Loucy (cell line): ENCODE data around the gene NOTCH2.
"Not testable (repeated sequence)": the region's sequence is repeated elsewhere in the genome, so short reads cannot be mapped to it uniquely, and the experiment has no call there.

Source experiments
- H2AFZ ChIP-seq: fragments of 200-600 bp; sonication (generic); 2 replicates; pipeline ENCODE4 v1.6.0; 2016; ENCODE audit warnings: antibody characterized with exemption, mild to moderate bottlenecking, low read length, moderate library complexity
- H3F3A ChIP-seq: fragments of 200-600 bp; 2 replicates; pipeline ENCODE4 v1.6.0; 2016; ENCODE audit warnings: antibody characterized with exemption, low read depth, mild to moderate bottlenecking
- H3K27me3 ChIP-seq: fragments of 200-600 bp; sonication (generic); 2 replicates; pipeline ENCODE4 v1.6.1; 2014; ENCODE audit warnings: low read length, mild to moderate bottlenecking; ENCODE audit not compliant: insufficient read depth, poor library complexity, severe bottlenecking
- H3K36me3 ChIP-seq: fragments of 200-600 bp; sonication (generic); 2 replicates; pipeline ENCODE4 v1.6.1; 2016; ENCODE audit warnings: low read length; ENCODE audit not compliant: insufficient read depth
- H3K4me1 ChIP-seq: fragments of 200-600 bp; sonication (generic); 2 replicates; pipeline ENCODE4 v1.5.1; 2014; ENCODE audit warnings: low read length, mild to moderate bottlenecking; ENCODE audit not compliant: insufficient read depth, poor library complexity, severe bottlenecking
- H3K4me2 ChIP-seq: fragments of 200-600 bp; sonication (generic); 2 replicates; pipeline ENCODE4 v1.6.0; 2014; ENCODE audit warnings: antibody characterized with exemption, low read length, low read depth, mild to moderate bottlenecking; ENCODE audit not compliant: poor library complexity, severe bottlenecking
- H3K4me3 ChIP-seq: fragments of 200-600 bp; sonication (generic); 2 replicates; pipeline ENCODE4 v1.5.1; 2014; ENCODE audit warnings: low read length, mild to moderate bottlenecking, mixed read lengths; ENCODE audit not compliant: poor library complexity, severe bottlenecking
- H3K79me2 ChIP-seq: fragments of 200-600 bp; sonication (generic); 2 replicates; pipeline ENCODE4 v1.6.1; 2014; ENCODE audit warnings: low read length; ENCODE audit not compliant: insufficient read depth
- H3K9ac ChIP-seq: fragments of 200-600 bp; sonication (generic); 2 replicates; pipeline ENCODE4 v1.6.0; 2014; ENCODE audit warnings: mild to moderate bottlenecking, low read depth, low read length, moderate library complexity; ENCODE audit not compliant: poor library complexity, severe bottlenecking
- H3K9me2 ChIP-seq: fragments of 200-600 bp; sonication (generic); replicated peaks from 2 replicates; pipeline ENCODE4 v1.6.1; 2016; ENCODE audit warnings: low read depth, low read length, mixed read lengths
- H3K9me3 ChIP-seq: fragments of 200-600 bp; sonication (generic); 2 replicates; pipeline ENCODE4 v1.6.1; 2014; ENCODE audit warnings: mild to moderate bottlenecking, antibody characterized with exemption, low read length, low read depth; ENCODE audit not compliant: insufficient read depth
- H4K20me1 ChIP-seq: fragments of 200-600 bp; sonication (generic); 2 replicates; pipeline ENCODE4 v1.6.0; 2014; ENCODE audit warnings: antibody characterized with exemption, low read length, mild to moderate bottlenecking; ENCODE audit not compliant: insufficient read depth, poor library complexity, severe bottlenecking

NOTCH2 gene

DNA sequence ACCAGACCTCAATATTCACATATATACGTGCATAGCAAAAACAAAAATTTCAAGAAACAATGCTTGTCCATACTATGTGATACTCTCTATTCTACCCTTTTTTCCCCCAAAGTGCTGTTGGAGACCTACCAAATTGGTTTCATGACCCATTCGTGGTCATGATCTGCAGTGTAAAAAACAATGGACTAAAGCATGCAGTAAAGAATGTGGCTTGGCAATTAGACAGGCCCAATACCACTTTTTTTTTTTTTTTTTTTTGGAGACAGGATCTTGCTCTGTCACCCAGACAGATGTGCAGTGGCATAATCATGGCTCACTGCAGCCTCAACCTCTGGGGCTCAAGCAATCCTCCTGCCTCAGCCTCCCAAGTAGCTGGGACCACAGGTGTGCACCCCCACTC, 21.3 kb downstream of the NOTCH2 start:
- H3K9me3 ChIP-seq, H3K27me3 ChIP-seq, H3K4me3 ChIP-seq, H3K36me3 ChIP-seq, H3F3A ChIP-seq, H3K9ac ChIP-seq, H3K4me2 ChIP-seq, H2AFZ ChIP-seq, H3K79me2 ChIP-seq, H4K20me1 ChIP-seq, H3K9me2 ChIP-seq, H3K4me1 ChIP-seq: not testable (repeated sequence)

DNA sequence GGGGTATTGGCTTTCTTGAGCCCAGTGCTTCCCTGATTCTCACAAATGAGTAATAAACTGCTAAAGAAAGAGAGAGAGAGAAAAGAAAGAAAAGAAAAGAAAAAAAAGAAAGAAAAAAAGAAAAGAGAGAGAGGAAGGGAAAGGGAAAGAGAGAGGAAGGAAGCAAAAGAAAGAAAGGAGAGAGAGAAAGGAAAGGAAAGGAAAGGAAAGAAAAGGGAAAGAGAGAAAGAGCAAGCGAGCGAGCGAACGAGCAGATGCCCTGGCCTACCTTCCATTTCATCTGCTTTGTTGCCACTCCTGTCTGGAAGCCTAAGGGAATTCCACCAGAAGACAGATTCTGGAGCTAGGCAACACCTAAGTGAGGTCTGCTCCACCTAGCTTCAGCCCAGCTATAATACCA, 27.7 kb downstream of the NOTCH2 start:
- not testable (repeated sequence) for H3K4me2 ChIP-seq, H3F3A ChIP-seq, H3K4me3 ChIP-seq, H3K27me3 ChIP-seq, H3K9me2 ChIP-seq, H2AFZ ChIP-seq, H3K4me1 ChIP-seq, H4K20me1 ChIP-seq, H3K9ac ChIP-seq, H3K79me2 ChIP-seq, H3K36me3 ChIP-seq, H3K9me3 ChIP-seq

DNA sequence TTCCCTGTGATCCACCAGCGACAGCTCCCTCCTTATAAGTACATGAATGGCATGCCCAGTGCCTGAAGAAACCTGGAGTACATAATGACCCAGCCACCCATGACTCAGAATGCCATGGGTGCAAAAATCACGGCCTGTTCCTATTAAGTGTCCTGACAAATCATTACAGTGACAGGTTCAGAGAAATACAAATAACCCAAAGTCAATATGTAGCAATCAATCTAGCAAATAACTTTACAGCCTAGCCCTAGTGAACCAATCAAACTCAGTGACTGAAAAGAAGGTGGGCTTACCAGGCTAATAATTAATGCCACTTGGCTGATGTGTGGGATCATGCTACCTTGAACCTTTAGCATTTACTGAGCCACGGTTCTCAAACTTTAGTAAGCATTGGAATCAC, 37.2 kb downstream of the NOTCH2 start:
- H3K4me2 ChIP-seq, H3K4me3 ChIP-seq, H3K79me2 ChIP-seq, H3K9ac ChIP-seq, H3F3A ChIP-seq, H2AFZ ChIP-seq, H3K9me3 ChIP-seq, H3K9me2 ChIP-seq, H3K36me3 ChIP-seq, H4K20me1 ChIP-seq, H3K4me1 ChIP-seq, H3K27me3 ChIP-seq: not testable (repeated sequence)

DNA sequence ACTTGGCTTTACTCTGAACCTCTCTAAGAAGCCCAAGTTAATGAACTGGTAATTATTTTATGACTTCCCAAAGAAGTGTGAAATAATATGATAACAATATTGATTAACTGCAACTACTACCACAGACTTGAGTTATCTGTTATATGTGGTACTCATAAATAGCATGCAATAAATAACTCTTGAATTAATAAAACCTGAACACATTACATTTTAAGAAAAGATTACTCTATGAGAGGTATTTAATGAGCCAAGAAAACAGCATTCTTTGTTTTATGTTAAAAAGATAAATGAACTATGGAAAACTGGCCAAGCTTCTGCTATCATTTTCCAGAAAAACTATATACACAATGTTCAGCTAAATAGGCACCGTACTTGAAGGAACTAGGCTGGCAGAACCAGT, 45.7 kb downstream of the NOTCH2 start:
- not testable (repeated sequence) for H3K9me3 ChIP-seq, H3K9me2 ChIP-seq, H3K36me3 ChIP-seq, H3F3A ChIP-seq, H4K20me1 ChIP-seq, H2AFZ ChIP-seq, H3K79me2 ChIP-seq, H3K4me2 ChIP-seq, H3K27me3 ChIP-seq, H3K9ac ChIP-seq, H3K4me1 ChIP-seq, H3K4me3 ChIP-seq

DNA sequence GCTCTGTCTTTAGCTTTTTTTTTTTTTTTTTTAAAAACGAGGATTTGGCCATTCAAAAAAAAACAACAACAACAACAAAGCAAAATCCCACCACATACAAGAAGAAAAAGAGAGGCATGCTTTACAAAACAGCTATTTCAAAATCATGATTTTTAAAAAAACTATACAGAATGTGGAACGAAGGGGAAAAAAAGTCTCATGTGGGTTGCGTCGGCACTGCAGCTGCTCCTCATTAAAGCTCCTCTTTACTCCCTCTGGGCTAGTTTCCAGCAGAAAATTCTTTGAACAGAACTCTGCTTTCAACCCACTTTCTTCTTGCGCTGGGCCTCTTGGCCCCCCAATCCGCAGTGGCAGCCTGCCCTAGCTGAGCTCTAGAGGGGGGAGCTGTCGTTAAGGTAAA, 54.5 kb downstream of the NOTCH2 start:
- not testable (repeated sequence) for H3K27me3 ChIP-seq, H3K79me2 ChIP-seq, H3K36me3 ChIP-seq, H3F3A ChIP-seq, H3K9me2 ChIP-seq, H3K9me3 ChIP-seq, H3K9ac ChIP-seq, H3K4me1 ChIP-seq, H4K20me1 ChIP-seq, H3K4me2 ChIP-seq, H3K4me3 ChIP-seq, H2AFZ ChIP-seq

DNA sequence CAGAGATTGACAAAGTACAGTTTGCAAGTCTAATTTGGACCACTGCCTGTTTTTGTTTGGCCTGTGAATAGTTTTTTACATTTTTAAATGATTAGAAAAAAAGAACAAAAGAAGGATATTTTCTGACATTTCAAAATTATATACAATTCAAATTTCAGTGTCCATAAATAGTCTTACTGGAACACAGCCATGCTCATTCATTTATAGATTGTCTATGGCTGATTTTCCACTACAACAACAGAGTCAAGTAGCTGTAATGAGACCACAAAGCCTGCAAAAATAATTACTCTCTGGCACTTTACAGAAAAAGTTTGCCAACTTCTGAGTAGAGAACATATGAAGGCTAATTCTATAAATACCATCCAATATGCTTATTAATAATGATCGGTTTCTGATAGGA, 61.1 kb downstream of the NOTCH2 start:
- H3K9me2 ChIP-seq, H3K4me2 ChIP-seq, H3K27me3 ChIP-seq, H3K4me3 ChIP-seq, H3K9ac ChIP-seq, H3F3A ChIP-seq, H3K9me3 ChIP-seq, H4K20me1 ChIP-seq, H3K4me1 ChIP-seq, H3K36me3 ChIP-seq, H2AFZ ChIP-seq, H3K79me2 ChIP-seq: not testable (repeated sequence)

DNA sequence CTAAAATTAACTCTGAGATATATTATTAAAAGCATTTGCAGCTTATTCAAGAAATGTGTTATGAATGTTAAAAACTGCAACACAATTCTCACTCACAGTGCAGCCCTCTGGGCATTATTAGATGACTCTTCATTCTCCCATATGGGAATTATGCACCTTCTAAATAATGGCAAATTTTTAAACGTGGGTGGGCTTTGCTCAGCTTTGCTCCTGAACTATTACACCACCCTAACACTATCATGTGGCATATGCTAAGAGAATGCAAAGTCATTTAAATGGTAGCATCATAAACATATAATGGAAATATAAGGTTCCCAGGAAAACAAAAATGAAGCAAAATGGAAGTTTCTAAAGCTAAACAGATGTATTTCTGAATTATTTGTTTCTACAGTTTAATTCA, 61.6 kb downstream of the NOTCH2 start:
- not testable (repeated sequence) for H3K9ac ChIP-seq, H3K4me3 ChIP-seq, H3K79me2 ChIP-seq, H3K27me3 ChIP-seq, H3K4me1 ChIP-seq, H3K36me3 ChIP-seq, H3K9me2 ChIP-seq, H3K9me3 ChIP-seq, H2AFZ ChIP-seq, H4K20me1 ChIP-seq, H3F3A ChIP-seq, H3K4me2 ChIP-seq

DNA sequence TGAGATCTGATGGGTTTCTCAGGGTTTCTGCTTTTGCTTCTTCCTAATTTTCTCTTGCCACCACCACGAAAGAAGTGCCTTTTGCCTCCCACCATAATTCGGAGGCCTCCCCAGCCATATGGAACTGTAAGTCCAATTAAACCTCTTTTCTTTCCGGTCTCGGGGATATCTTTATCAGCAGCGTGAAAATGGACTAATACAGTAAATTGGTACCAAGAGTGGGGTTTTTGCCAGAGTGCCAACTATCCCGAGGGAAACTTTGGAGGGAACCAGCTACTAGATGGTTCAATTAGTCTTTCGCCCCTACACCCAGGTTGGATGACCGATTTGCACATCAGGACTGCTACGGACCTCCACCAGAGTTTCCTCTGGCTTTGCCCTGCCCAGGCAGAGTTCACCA, 68.4 kb downstream of the NOTCH2 start:
- H3K36me3 ChIP-seq, result peaks cover 14% of the 10 kb centered on the region; the same call in 1 of the 2 replicates
- not testable (repeated sequence) for H3K27me3 ChIP-seq, H3K9me3 ChIP-seq, H3F3A ChIP-seq, H3K4me2 ChIP-seq, H3K79me2 ChIP-seq, H3K4me3 ChIP-seq, H3K9ac ChIP-seq, H3K4me1 ChIP-seq, H2AFZ ChIP-seq, H4K20me1 ChIP-seq, H3K9me2 ChIP-seq
